Sigmoid colon (tissue), 4 donors: ENCODE results near the gene TMEM200C.

Experiments
- POLR2AphosphoS5 ChIP-seq, 4 donors: sonication (generic); formaldehyde crosslinking; IDR thresholded peaks; one replicate each; pipeline ENCODE4 v1.6.1; 2017; ENCODE audit warnings: antibody characterized with exemption in 4 of 4
- TF ChIP-seq, protein P1 (sequence below), 4 experiments: fragments of 450-650 bp in 3 of 4; fragments of 200-600 bp in 1 of 4; IDR thresholded peaks; one replicate each; pipeline ENCODE4 v1.5.1; 2016 to 2019; ENCODE audit warnings: antibody characterized with exemption in 4 of 4, mild to moderate bottlenecking in 3 of 4, moderate library complexity in 2 of 4

DNA sequence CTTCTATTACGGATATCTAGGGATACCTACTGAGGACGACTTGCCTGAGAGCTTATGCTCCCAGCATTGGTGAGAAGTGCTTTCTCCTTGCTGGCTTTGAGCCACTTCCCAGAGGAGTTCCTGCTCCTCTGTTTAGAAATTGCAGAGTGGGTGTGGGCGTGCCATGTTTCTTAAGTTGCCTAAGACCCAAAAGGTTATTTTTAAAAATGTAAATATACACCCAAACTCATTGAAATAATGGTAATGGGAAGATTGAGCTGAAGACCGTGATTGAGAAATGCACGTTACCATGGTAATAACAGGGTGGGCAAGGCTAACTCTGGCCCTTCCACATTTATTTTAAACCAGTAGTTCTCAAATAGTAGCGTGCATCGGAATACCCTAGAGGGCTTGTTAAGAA lies 17.2 kb upstream of the TMEM200C start:
- TF ChIP-seq, protein P1, sequence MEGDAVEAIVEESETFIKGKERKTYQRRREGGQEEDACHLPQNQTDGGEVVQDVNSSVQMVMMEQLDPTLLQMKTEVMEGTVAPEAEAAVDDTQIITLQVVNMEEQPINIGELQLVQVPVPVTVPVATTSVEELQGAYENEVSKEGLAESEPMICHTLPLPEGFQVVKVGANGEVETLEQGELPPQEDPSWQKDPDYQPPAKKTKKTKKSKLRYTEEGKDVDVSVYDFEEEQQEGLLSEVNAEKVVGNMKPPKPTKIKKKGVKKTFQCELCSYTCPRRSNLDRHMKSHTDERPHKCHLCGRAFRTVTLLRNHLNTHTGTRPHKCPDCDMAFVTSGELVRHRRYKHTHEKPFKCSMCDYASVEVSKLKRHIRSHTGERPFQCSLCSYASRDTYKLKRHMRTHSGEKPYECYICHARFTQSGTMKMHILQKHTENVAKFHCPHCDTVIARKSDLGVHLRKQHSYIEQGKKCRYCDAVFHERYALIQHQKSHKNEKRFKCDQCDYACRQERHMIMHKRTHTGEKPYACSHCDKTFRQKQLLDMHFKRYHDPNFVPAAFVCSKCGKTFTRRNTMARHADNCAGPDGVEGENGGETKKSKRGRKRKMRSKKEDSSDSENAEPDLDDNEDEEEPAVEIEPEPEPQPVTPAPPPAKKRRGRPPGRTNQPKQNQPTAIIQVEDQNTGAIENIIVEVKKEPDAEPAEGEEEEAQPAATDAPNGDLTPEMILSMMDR (IDR thresholded peaks at IDR 0.05) = no peak
- TF ChIP-seq POLR2AphosphoS5 (IDR thresholded peaks at IDR 0.05) = no peak
